HG03565 (cell line): ENCODE measurements around the gene CALR.
"Not testable (repeated sequence)": the region's sequence is repeated elsewhere in the genome, so short reads cannot be mapped to it uniquely, and the experiment has no call there.

Source experiments
- ATAC-seq: cut with Tn5 transposase; IDR thresholded peaks from one replicate; pipeline ENCODE4 v1.9.1; 2021; ENCODE audit warnings: mild to moderate bottlenecking, moderate library complexity; ENCODE audit not compliant: unreplicated experiment

CALR gene

GRCh38 chr19:12933287-12934072, 4.9 kb upstream of the CALR start, which contains the start of gene FARSA:
FARSA (minus strand) TSS chr19:12933711; CDS start chr19:12933696, 15 bp downstream.
- peak; percentile 30 for ATAC-seq

GRCh38 chr19:12935071-12935470, 3.3 kb upstream of the CALR start:
- no peak for ATAC-seq

- no peak for ATAC-seq
These were observed 1.8 kb upstream of the CALR start for GRCh38 chr19:12936582-12936981.

DNA sequence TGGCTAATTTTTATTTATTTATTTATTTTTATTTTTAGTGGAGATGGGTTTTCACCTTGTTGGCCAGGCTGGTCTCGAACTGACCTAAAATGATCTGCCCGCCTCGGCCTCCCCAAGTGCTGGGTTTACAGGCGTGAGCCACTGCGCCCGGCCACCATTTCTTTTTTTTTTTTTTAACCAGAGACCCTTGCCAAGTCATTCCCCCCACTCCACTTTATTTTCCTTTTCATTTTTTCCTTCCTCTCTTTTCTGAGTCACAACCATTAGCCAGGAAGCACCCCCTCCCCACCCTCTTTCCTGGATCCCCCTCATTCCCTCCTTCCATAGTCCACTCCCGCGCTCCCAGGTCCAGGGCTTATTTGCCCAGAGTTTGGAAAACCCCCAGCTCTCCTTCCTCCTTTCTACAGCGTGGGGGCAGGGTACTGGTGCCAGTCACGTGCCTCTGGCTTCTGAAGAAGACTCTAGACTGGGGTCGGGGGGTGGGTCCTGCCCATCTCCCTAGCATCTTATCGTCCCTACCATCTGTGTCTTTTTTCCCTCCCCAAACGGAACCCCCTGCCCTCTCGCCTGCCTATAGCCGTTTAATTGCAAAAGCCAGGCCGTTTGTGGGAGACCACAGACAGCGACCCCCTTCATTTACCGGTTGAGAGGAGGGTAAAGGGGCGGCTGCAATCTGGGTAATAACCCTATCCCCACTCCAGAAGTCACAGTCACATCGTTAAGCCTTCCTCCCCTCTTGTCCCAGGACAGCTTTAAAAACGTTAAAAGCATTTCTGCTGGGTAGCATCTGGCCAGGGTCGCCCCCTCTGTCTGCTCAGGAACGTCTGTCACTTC, 1.1 kb upstream of the CALR start:
- ATAC-seq = no peak

DNA sequence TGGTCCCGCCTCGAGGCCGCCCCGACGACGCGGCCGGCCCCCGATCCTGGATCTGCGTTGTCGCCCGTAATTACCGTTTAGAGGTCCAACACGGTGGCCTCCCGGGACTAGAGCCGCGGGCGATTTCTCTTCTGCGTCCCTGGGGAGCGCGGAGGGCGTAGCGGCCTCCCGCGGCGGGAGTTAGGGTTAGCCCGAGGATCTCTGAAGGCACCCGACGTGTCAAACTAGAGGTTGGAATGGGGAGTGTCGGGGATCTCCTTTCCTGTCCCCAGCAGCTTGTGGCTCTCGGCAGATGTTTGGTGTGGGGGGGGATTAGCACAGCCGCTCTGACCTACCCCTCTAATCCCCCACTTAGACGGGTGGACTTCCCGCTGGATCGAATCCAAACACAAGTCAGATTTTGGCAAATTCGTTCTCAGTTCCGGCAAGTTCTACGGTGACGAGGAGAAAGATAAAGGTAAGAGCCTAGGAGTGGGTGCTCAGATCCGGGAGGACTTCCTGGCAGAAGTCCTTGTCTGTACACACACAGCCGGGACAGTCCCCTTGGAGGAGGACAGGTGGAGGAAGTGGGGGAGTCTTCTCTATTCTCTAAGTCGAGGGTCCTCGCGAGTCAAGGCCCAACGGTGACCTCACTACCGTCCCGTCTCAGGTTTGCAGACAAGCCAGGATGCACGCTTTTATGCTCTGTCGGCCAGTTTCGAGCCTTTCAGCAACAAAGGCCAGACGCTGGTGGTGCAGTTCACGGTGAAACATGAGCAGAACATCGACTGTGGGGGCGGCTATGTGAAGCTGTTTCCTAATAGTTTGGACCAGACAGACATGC, 581 bp downstream of the CALR start:
- ATAC-seq = no peak

DNA sequence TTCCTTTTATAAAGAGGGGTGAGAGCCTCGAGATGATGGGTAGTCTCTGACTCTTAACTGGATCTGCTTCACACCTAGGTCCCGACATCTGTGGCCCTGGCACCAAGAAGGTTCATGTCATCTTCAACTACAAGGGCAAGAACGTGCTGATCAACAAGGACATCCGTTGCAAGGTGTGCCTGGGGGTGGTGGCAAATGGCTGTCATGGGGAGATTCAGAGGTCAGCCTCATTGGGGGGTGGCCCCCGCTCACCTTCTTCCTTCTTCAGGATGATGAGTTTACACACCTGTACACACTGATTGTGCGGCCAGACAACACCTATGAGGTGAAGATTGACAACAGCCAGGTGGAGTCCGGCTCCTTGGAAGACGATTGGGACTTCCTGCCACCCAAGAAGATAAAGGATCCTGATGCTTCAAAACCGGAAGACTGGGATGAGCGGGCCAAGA, 1.6 kb downstream of the CALR start:
- ATAC-seq = no peak

DNA sequence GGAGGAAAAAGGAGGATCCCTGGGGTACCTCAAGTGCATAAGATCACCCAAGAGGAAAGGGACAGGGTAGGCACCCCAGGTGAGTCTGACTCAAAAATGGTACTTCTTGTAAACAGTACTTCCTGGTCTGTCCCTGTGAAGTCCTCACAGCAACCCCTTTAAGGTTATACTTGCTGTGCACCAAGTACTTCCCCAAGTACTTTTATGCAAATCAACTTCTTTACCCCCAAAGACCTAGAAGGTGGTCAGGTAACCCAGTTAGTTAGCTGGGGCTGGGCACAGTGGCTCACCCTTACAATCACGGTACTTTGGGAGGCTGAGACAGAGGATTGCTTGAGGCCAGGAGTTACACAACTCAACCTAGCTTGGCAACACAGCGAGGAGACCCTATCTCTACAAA, 2.5 kb downstream of the CALR start:
- no peak for ATAC-seq

GRCh38 chr19:12943437-12944044, 5.1 kb downstream of the CALR start:
- ATAC-seq = no peak

DNA sequence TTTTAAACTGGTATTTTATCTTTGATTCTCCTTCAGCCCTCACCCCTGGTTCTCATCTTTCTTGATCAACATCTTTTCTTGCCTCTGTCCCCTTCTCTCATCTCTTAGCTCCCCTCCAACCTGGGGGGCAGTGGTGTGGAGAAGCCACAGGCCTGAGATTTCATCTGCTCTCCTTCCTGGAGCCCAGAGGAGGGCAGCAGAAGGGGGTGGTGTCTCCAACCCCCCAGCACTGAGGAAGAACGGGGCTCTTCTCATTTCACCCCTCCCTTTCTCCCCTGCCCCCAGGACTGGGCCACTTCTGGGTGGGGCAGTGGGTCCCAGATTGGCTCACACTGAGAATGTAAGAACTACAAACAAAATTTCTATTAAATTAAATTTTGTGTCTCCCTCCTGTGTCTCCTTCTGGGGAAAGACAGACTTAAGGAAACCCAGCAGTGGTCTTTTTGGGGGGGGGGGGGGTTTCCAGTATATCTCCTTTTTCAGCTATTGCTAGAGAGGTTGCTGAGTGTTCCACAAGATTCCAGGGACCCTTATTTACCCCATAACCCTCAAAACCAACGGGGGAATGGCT, 5.8 kb downstream of the CALR start:
- ATAC-seq = no peak

DNA sequence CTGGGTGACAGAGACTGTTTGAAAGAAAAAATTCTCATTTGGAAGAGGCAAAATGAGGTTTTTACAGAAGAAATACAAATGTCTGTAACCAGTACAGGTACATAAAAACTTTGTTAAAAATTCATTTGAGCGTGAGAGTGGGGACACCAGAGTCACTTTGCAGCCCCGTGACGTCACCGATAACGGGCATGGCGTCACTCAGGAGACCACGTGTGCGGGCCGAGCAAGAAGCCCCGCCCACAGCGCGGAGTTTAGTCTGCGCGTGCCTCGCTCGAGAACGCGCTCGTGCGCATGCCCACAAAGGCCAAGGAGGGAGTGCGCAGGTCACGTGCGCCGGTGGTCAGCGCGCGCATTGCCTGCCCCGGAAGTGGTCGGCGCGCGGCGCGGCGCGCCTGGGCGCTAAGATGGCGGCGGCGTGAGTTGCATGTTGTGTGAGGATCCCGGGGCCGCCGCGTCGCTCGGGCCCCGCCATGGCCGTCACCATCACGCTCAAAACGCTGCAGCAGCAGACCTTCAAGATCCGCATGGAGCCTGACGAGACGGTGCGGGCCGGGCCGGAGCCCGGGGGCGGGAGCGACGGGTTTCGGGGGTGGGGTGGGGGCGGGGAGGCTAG, 7.2 kb downstream of the CALR start, which contains the start of gene RAD23A:
Gene RAD23A, plus strand, starts transcription at position 384 of the 613 bp plus-strand sequence. Its CDS starts 87 bp downstream, at position 471.
- ATAC-seq = peak; percentile 69

GRCh38 chr19:12946092-12946721, 7.8 kb downstream of the CALR start:
- ATAC-seq = peak; percentile 10

DNA sequence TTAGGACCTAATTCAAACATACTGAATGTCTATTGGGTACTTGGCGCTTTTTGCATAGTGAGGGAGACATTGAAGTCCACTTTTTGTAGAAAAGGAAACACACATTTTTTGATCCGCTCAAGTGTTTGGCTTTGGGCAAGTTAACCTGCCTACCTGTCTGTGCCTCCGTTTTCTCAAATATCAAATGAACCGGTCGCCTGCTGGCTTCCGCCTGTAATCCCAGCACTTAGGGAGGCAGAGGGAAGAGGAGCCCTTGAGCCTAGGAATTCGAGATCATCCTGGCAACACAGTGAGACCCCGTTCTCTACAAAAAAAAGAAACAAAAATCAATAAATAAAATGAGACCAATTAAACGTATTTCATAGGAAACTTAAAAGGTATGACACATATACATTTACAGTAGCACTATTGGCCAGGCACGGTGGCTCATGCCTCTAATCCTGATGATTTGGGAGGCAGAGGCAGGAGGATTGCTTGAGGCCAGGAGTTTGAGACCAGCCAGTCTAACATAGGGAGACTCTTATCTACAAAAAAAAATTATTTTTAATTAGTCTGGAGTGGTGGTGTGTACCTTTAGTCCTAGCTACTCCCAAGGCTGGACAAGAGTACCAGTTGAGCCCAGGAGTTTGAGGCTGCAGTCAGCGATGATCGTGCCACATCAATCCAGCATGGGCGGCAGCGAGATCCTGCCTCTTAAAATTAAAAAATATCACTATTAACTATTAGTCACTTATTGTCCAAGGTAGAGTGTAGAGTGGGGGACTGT, 8.5 kb downstream of the CALR start:
- no peak for ATAC-seq

GRCh38 chr19:12947702-12948611, 9.5 kb downstream of the CALR start:
- no peak for ATAC-seq

GRCh38 chr19:12948612-12949362, 10.4 kb downstream of the CALR start:
- ATAC-seq = no peak

- no peak for ATAC-seq
These were observed 11.2 kb downstream of the CALR start for GRCh38 chr19:12949363-12950283.

- ATAC-seq = not testable (repeated sequence)
These were observed 13.6 kb downstream of the CALR start for GRCh38 chr19:12952050-12952449.
